ENCODE measurements around the gene SMTN.
"Not testable (repeated sequence)": the region's sequence is repeated elsewhere in the genome, so short reads cannot be mapped to it uniquely, and the experiment has no call there.

Gene SMTN

DNA sequence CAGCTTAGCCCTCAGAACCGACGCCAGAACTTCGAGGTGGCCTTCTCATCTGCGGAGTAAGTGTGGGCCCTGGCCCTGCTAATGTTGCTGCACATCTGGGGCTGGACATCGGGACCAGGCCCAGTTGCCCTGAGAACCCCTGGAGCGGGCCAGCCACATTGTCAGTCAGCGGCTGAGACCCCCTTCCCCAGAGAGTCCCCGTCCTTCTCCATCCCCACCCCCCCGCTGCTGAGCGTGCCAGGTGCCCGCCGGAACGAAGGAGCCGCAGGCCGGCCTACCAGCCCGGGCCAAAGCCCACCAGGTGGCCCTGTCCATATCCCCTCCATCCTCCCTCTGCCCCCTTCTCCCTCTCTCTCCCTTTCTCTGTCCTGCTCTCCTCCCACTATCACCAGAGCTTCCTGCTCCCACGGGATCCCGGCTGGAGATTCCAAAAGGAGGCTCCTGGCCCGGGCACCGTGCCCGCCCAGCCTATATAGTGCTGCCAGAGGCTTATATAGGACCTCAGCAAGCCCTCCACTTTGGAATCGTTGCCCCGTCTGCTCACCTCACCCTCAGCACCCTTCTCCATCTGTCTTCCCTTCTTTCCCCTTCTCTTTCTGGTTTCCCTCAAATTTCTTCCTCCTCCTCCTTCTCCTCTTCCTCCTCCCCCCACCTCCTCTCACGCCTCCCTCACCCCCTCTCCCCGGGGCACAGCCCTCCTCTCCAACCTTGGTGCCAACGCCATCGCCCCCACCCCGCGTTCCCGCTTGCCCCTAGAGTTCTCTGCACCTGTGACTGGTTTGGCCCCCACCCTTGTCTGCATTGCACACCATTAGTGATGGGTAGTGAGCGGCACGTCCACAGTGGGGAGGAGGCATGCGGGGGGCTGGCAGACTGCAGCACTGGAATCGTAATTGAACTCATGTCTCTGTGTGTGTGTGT lies 19.0 kb downstream of the SMTN start:
- Mint-ChIP-seq H3K4me3 (no peak overlapping the region), H3K9me3 (no peaks in the 10 kb centered on the region), H3K4me1 (no peaks in the 10 kb centered on the region), H3K36me3 (peaks cover 16% of the 10 kb centered on the region), H3K27ac (no peak overlapping the region), H3K27me3 (no peaks in the 10 kb centered on the region)
- DNase-seq (ENCODE audit: low spot score in 2 of 2): no peak
- no peak for ATAC-seq (ENCODE audit: low read depth)

GRCh38 chr22:31100762-31101525 lies 19.8 kb downstream of the SMTN start:
- no peak for ATAC-seq (ENCODE audit: low read depth)
- no peak overlapping the region for H3K27ac Mint-ChIP-seq
- no peaks in the 10 kb centered on the region for H3K27me3 Mint-ChIP-seq
- peaks cover 4% of the 10 kb centered on the region for H3K4me1 Mint-ChIP-seq
- H3K4me3 Mint-ChIP-seq: no peak overlapping the region
- DNase-seq (ENCODE audit: low spot score in 2 of 2): no peak
- H3K9me3 Mint-ChIP-seq: no peaks in the 10 kb centered on the region
- peaks cover 14% of the 10 kb centered on the region for H3K36me3 Mint-ChIP-seq

GRCh38 chr22:31102441-31103081 lies 21.4 kb downstream of the SMTN start:
- Mint-ChIP-seq H3K4me3 (no peak overlapping the region), H3K27me3 (no peaks in the 10 kb centered on the region), H3K36me3 (peaks cover 5% of the 10 kb centered on the region), H3K27ac (no peak overlapping the region), H3K4me1 (peaks cover 15% of the 10 kb centered on the region), H3K9me3 (no peaks in the 10 kb centered on the region)
- DNase-seq (ENCODE audit: low spot score in 2 of 2) (no peak), ATAC-seq (ENCODE audit: low read depth) (no peak)

DNA sequence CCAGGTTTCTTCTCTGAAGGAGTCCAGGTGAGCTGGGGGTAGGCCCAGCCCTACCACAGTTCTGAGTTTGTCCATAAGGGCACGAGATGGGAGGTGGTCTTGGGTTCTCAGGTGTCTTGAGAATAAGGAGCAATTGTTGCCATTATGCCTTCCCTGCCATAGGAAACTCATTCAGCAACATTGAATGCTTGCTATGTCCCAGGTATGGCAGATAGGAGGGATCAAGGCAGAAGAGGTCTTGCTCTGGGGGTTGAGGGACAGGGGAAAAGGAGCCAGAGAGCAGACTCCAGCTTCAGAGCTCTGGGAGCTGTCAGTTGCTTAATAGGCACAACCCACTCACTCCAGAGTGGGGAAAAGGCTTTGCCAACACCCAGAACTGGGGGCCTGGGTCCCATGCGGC lies 22.0 kb downstream of the SMTN start:
- DNase-seq (ENCODE audit: low spot score in 2 of 2) (no peak), ATAC-seq (ENCODE audit: low read depth) (no peak)
- Mint-ChIP-seq H3K9me3 (no peaks in the 10 kb centered on the region), H3K27ac (no peak overlapping the region), H3K27me3 (no peaks in the 10 kb centered on the region), H3K4me1 (peaks cover 19% of the 10 kb centered on the region), H3K36me3 (peaks cover 5% of the 10 kb centered on the region), H3K4me3 (no peak overlapping the region)

DNA sequence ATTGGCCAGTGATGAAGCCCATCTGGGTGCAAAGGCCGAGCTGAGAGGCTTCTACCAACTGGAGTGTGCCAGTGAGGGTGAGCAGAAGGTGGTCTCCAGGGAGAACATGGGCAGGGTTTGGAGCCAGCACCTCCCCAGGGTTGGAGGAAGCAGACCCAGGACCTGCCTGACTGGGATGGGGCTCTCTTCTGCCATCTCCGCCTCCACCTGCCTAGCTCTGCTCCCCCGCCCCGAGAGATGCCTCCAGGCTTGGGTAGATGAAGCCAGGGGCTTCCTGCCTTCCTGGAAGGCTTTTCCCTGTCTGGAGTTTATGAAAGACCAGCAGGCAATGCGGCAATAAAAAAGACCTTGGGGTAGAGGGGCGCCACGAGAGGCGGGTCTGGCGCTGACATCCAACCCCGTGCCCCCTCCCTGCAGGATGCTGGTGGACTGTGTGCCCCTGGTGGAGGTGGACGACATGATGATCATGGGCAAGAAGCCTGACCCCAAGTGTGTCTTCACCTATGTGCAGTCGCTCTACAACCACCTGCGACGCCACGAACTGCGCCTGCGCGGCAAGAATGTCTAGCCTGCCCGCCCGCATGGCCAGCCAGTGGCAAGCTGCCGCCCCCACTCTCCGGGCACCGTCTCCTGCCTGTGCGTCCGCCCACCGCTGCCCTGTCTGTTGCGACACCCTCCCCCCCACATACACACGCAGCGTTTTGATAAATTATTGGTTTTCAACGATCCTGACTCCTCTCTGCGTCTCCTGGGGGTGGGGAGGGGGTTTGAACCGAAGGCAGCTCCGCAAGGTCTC lies 23.0 kb downstream of the SMTN start:
- Mint-ChIP-seq H3K27ac (no peak overlapping the region), H3K36me3 (peaks cover 2% of the 10 kb centered on the region), H3K9me3 (no peaks in the 10 kb centered on the region), H3K27me3 (no peaks in the 10 kb centered on the region), H3K4me1 (peaks cover 19% of the 10 kb centered on the region), H3K4me3 (no peak overlapping the region)
- ATAC-seq (ENCODE audit: low read depth): no peak
- no peak for DNase-seq (ENCODE audit: low spot score in 2 of 2)

DNA sequence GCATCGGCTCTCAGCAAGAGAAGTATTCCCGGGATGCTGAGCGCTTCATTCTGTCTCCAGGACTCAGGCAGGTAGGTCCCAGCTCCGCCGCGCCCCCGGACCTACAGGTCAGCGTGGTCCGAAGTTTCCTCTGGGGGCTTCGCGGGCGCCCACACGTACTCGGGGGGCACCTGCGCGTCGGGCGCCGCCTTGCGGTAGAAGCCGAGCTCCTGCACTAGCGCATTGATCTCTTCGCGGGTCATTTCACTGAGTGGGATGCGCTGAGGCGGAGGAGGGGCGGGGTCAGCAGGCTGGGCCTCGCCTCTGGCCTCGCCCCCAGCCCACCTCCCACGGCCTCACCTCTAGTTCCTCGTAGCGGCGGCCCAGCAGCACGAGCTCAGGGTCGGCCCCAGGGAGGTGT lies 23.8 kb downstream of the SMTN start:
- no peak for DNase-seq (ENCODE audit: low spot score in 2 of 2)
- Mint-ChIP-seq H3K4me1 (peaks cover 19% of the 10 kb centered on the region), H3K27me3 (no peaks in the 10 kb centered on the region), H3K27ac (no peak overlapping the region), H3K36me3 (peaks cover 2% of the 10 kb centered on the region), H3K4me3 (no peak overlapping the region), H3K9me3 (no peaks in the 10 kb centered on the region)
- peak; percentile 19 for ATAC-seq (ENCODE audit: low read depth)

- Mint-ChIP-seq H3K27me3 (no peaks in the 10 kb centered on the region), H3K27ac (no peak overlapping the region), H3K4me1 (peaks cover 19% of the 10 kb centered on the region), H3K9me3 (no peaks in the 10 kb centered on the region), H3K36me3 (no peaks in the 10 kb centered on the region), H3K4me3 (no peak overlapping the region)
- no peak for DNase-seq (ENCODE audit: low spot score in 2 of 2)
- ATAC-seq (ENCODE audit: low read depth): no peak
These were observed 24.3 kb downstream of the SMTN start for GRCh38 chr22:31105282-31105929.

DNA sequence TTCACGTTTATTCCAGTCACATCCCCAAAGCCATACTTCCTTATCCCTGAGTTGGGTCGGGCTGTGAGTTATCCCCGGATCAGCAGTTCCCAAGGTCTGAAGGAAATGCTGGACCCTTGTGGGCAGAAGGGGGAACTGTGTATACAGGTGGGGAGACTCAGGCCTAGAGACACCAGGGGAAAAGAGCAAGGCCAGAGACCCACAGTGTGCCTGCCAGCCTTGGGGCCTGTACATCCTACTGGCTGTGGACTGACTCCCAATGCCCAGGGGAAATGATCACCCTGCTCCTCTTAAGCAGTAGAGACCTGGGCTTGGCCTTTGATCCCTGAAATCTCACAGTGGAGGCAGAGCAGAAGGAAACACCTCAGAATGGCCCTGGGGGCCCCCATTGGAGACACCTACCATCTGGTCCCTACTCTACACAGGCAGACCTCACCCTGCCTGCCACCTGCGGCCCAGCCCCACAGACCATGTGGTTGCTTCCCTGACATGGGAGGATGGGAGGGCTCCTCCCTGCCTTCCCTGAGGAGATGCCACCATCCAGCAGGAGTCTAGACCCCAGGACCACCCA lies 25.0 kb downstream of the SMTN start:
- no peak for DNase-seq (ENCODE audit: low spot score in 2 of 2)
- no peak for ATAC-seq (ENCODE audit: low read depth)
- Mint-ChIP-seq H3K4me1 (peaks cover 19% of the 10 kb centered on the region), H3K36me3 (no peaks in the 10 kb centered on the region), H3K9me3 (no peaks in the 10 kb centered on the region), H3K27me3 (no peaks in the 10 kb centered on the region), H3K4me3 (peak overlapping the region; percentile 90), H3K27ac (peak overlapping the region; percentile 88)

- Mint-ChIP-seq H3K27me3 (no peaks in the 10 kb centered on the region), H3K4me1 (peaks cover 19% of the 10 kb centered on the region), H3K27ac (peak overlapping the region; percentile 88), H3K36me3 (no peaks in the 10 kb centered on the region), H3K9me3 (no peaks in the 10 kb centered on the region), H3K4me3 (peak overlapping the region; percentile 90)
- DNase-seq (ENCODE audit: low spot score in 2 of 2) (no peak), ATAC-seq (ENCODE audit: low read depth) (no peak)
These were observed 25.6 kb downstream of the SMTN start for GRCh38 chr22:31106731-31107177.

GRCh38 chr22:31107178-31107893 lies 26.2 kb downstream of the SMTN start, which contains the start of gene SELENOM:
Gene SELENOM, minus strand, starts transcription at chr22:31107568. Its CDS starts 63 bp downstream, at chr22:31107505.
- peak; percentile 87 for ATAC-seq (ENCODE audit: low read depth)
- peak within 1 kb of the TSS; percentile 90 for H3K4me3 Mint-ChIP-seq
- H3K4me1 Mint-ChIP-seq: peaks cover 19% of the 10 kb centered on the region
- H3K27ac Mint-ChIP-seq: peak within 1 kb of the TSS; percentile 88
- H3K36me3 Mint-ChIP-seq: no peaks in the 10 kb centered on the region
- no peaks in the 10 kb centered on the region for H3K9me3 Mint-ChIP-seq
- H3K27me3 Mint-ChIP-seq: no peaks in the 10 kb centered on the region
- DNase-seq (ENCODE audit: low spot score in 2 of 2): peak; percentile 69 to 73

GRCh38 chr22:31107894-31108218 lies 26.7 kb downstream of the SMTN start:
- H3K4me3 Mint-ChIP-seq: peak overlapping the region; percentile 90
- no peaks in the 10 kb centered on the region for H3K36me3 Mint-ChIP-seq
- H3K27ac Mint-ChIP-seq: peak overlapping the region; percentile 60
- H3K4me1 Mint-ChIP-seq: peaks cover 19% of the 10 kb centered on the region
- ATAC-seq (ENCODE audit: low read depth): peak; percentile 27
- H3K27me3 Mint-ChIP-seq: no peaks in the 10 kb centered on the region
- DNase-seq (ENCODE audit: low spot score in 2 of 2): no peak
- no peaks in the 10 kb centered on the region for H3K9me3 Mint-ChIP-seq

- H3K27me3 Mint-ChIP-seq; ATAC-seq (ENCODE audit: low read depth); H3K9me3 Mint-ChIP-seq; DNase-seq (ENCODE audit: low spot score in 2 of 2); H3K27ac Mint-ChIP-seq; H3K4me3 Mint-ChIP-seq; H3K36me3 Mint-ChIP-seq; H3K4me1 Mint-ChIP-seq: not testable (repeated sequence)
These were observed 31.5 kb downstream of the SMTN start for GRCh38 chr22:31112547-31113091.
